Chondrocyte (in vitro differentiated cells): Measurements from ENCODE around the gene ARL6IP6. TPM values are rescaled to one million over a fixed set of nuclear protein-coding genes. Genes with fewer than 3 reads are reported as not detected.

ENCODE experiments used
- DNase-seq: peaks from one replicate; pipeline ENCODE4 v3.0.0; 2021; ENCODE audit warnings: mixed read lengths, low spot score
- H3K27ac Mint-ChIP-seq: one replicate; pipeline ENCODE4 v1.8.0; 2021; ENCODE audit warnings: mild to moderate bottlenecking, moderate library complexity, mixed read lengths; ENCODE audit not compliant: unreplicated experiment
- H3K27me3 Mint-ChIP-seq: 2 replicates; pipeline ENCODE4 v1.8.0; 2021; ENCODE audit warnings: low read depth, mixed read lengths
- H3K36me3 Mint-ChIP-seq: 2 replicates; pipeline ENCODE4 v1.8.0; 2021; ENCODE audit warnings: low read depth, mixed read lengths
- H3K4me1 Mint-ChIP-seq: 2 replicates; pipeline ENCODE4 v1.8.0; 2021; ENCODE audit warnings: low read depth, mild to moderate bottlenecking, mixed read lengths
- H3K4me3 Mint-ChIP-seq: one replicate; pipeline ENCODE4 v1.8.0; 2021; ENCODE audit warnings: mild to moderate bottlenecking, moderate library complexity, mixed read lengths; ENCODE audit not compliant: unreplicated experiment
- H3K9me3 Mint-ChIP-seq: 2 replicates; pipeline ENCODE4 v1.8.0; 2021; ENCODE audit warnings: low read depth, mixed read lengths
- long read RNA-seq: library from polyadenylated mRNA; stranded (forward); transcript quantifications from one replicate; pipeline ENCODE4 v2.0.0, GENCODE V29; 2021
- total RNA-seq: library from RNA; stranded (reverse); gene quantifications from 3 replicates; pipeline ENCODE4 v1.2.1, GENCODE V29; 2021
- TF ChIP-seq, protein P1 (sequence below): fragments of 200-600 bp; sonication (generic); IDR thresholded peaks from 2 replicates; pipeline ENCODE4 v1.5.0; 2021; ENCODE audit warnings: antibody characterized with exemption, mild to moderate bottlenecking, moderate library complexity

The ARL6IP6 gene
- 16.0 to 19.3 TPM (median 17.6 TPM) in 3 replicates for total RNA-seq
- long read RNA-seq, transcript ARL6IP6-201 (4 exons, 2,805 nt): major isoform, 32 of 40 reads
- long read RNA-seq, partial matches to known transcripts: 2 of 40 reads
- long read RNA-seq, other reads (novel, unspliced or antisense): 4 of 40 reads

DNA sequence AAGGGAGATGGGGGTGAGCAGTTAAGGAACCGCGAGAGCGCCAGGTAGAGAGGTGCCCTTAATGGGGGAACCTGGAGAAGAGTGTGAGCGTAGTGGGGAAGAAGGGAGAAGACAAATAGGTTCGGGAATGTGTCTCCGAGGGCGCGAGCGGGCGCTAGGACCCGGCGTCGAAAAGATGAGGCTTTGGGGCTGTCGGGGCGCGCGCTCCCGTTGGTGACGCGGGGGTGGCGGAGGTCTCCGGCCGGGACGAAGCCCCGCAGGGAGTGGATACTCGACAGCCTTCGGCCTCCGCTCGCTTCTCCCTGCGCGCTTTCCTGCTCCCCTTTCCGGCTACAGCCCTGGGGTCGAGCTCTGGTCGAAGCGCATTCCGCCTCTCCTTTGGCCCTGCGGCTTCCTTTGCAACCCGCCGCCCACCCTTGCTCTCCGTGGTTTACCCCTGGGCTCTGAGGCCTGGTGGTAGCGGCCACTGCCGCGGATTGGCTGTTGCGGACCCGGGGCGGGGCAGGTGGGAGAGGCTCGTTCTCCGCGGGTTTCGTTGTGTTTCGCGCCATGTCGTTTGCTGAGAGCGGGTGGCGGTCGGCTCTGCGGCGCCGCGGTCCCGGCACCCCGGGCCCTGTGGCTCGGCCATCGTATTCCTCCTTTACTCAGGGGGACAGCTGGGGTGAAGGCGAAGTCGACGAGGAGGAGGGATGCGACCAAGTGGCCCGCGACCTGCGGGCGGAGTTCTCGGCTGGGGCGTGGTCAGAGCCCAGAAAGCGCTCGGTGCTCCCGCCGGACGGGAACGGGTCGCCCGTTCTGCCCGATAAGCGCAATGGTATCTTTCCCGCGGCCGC lies at the start of gene ARL6IP6:
Gene ARL6IP6 (plus strand): TSS at position 545 of the 833 bp plus-strand sequence. CDS start 5 bp downstream, at position 550.
- H3K9me3 Mint-ChIP-seq: no peaks in the 10 kb centered on the region
- TF ChIP-seq, protein P1, sequence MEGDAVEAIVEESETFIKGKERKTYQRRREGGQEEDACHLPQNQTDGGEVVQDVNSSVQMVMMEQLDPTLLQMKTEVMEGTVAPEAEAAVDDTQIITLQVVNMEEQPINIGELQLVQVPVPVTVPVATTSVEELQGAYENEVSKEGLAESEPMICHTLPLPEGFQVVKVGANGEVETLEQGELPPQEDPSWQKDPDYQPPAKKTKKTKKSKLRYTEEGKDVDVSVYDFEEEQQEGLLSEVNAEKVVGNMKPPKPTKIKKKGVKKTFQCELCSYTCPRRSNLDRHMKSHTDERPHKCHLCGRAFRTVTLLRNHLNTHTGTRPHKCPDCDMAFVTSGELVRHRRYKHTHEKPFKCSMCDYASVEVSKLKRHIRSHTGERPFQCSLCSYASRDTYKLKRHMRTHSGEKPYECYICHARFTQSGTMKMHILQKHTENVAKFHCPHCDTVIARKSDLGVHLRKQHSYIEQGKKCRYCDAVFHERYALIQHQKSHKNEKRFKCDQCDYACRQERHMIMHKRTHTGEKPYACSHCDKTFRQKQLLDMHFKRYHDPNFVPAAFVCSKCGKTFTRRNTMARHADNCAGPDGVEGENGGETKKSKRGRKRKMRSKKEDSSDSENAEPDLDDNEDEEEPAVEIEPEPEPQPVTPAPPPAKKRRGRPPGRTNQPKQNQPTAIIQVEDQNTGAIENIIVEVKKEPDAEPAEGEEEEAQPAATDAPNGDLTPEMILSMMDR: no peak
- peak within 1 kb of the TSS; percentile 98 for H3K27ac Mint-ChIP-seq
- DNase-seq: peak; percentile 97
- no peaks in the 10 kb centered on the region for H3K27me3 Mint-ChIP-seq
- H3K4me1 Mint-ChIP-seq: peaks cover 53% of the 10 kb centered on the region
- H3K36me3 Mint-ChIP-seq: peaks cover 9% of the 10 kb centered on the region
- H3K4me3 Mint-ChIP-seq: peak within 1 kb of the TSS; percentile 100

- TF ChIP-seq, protein P1: no peak
- H3K9me3 Mint-ChIP-seq: no peaks in the 10 kb centered on the region
- no peak for DNase-seq
- peaks cover 23% of the 10 kb centered on the region for H3K36me3 Mint-ChIP-seq
- H3K4me1 Mint-ChIP-seq: no peaks in the 10 kb centered on the region
- H3K27ac Mint-ChIP-seq: no peak overlapping the region
- H3K4me3 Mint-ChIP-seq: no peak overlapping the region
- H3K27me3 Mint-ChIP-seq: no peaks in the 10 kb centered on the region
These were observed 44.1 kb upstream of the ARL6IP6 start for GRCh38 chr2:152674334-152674733.

- TF ChIP-seq, protein P1: no peak
- Mint-ChIP-seq H3K27ac (peak overlapping the region; percentile 57), H3K4me1 (no peaks in the 10 kb centered on the region), H3K36me3 (peaks cover 23% of the 10 kb centered on the region), H3K27me3 (no peaks in the 10 kb centered on the region), H3K9me3 (no peaks in the 10 kb centered on the region), H3K4me3 (no peak overlapping the region)
- DNase-seq: no peak
These were observed 42.0 kb upstream of the ARL6IP6 start for GRCh38 chr2:152676461-152676860.

DNA sequence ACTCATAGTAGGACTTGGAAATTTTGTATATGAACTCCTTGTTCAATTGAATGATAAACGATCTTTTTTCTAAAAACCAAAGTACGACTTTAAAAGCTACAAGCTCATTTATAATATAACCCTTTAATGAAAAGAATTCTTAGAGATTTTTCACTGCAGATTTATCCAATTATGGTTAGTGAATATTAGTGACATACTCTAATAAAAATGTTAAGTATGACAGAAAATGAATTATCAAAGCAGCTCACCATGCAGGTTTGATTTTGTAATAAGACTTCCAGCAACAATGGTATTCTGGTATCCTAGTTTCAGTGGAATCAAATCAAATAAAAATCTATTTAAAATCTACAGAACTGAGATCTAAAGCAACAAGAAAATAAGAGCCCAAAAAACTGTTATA lies 39.6 kb upstream of the ARL6IP6 start:
- Mint-ChIP-seq H3K27me3 (no peaks in the 10 kb centered on the region), H3K4me3 (no peak overlapping the region), H3K36me3 (peaks cover 18% of the 10 kb centered on the region), H3K27ac (no peak overlapping the region), H3K9me3 (no peaks in the 10 kb centered on the region), H3K4me1 (peaks cover 5% of the 10 kb centered on the region)
- TF ChIP-seq, protein P1: no peak
- no peak for DNase-seq

DNA sequence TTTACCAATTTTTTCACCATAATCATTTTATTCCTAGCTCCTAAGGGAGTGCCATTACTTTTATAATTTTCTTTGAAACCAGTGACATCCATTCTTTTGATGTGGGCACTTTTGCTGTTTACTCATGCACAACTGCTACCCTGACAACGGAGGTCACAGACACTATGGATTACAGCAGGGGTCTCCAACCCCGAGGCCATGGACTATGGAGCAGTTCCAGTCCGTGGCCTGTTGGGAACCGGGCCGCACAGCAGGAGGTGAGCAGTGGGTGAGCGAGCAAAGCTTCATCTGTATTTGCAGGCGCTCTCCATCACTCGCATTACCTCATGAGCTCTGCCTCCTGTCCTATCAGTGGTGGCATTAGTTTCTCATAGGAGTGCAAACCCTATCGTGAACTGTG lies 35.8 kb upstream of the ARL6IP6 start:
- TF ChIP-seq, protein P1: no peak
- no peak for DNase-seq
- H3K4me3 Mint-ChIP-seq: no peak overlapping the region
- H3K4me1 Mint-ChIP-seq: peaks cover 12% of the 10 kb centered on the region
- H3K9me3 Mint-ChIP-seq: no peaks in the 10 kb centered on the region
- H3K36me3 Mint-ChIP-seq: peaks cover 13% of the 10 kb centered on the region
- H3K27me3 Mint-ChIP-seq: no peaks in the 10 kb centered on the region
- no peak overlapping the region for H3K27ac Mint-ChIP-seq
